Measurements from ENCODE around the gene RASD2. TPM values are rescaled to one million over a fixed set of nuclear protein-coding genes. Genes with fewer than 3 reads are reported as not detected.

The RASD2 gene
- total RNA-seq, 2 experiments from 2014 or later: 0.19 TPM; not detected in 1

DNA sequence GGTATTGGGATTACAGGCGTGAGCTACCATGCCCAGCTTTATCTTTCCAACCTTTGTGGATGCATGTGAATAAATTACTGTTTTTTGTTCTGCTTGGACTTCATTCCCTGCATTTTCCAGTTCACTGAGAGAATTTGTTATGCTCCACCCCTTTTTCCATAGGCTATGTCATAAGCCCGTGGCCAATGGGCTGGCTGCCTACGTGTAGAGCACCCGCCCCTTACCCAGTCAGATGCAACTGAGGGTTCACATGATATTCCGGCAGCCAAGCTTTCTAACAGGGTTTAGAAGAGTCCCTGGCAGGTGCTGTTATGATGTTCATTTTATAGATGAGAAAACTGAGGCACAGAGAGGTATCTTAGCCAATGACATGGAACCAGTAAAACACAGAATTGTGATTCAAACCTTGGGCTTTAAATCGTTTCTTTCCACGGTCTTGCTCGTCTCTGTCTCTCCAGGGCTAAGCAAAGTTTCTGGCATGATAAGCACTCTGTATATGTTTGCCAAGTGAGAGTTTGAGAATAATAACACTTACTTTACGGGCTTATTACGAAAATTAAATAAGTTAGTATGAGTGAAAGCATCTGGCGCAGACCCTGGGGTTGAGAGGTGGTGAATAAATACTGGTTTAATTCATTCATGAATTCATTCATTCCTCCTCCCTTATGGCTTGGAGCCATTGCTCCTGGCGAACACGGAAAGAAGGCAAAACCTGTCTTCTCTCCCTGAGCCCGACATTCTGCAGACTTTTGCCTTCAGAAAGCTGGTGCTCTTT is 42.4 kb upstream of the RASD2 start:
- Histone ChIP-seq H3K4me3 (ENCODE audit: low read depth, low read length, poor library complexity, severe bottlenecking) (no peak overlapping the region), H3K9me2 (ENCODE audit: insufficient read depth, low read length) (no peaks in the 10 kb centered on the region), H3K4me1 (ENCODE audit: insufficient read depth, low read length, poor library complexity, severe bottlenecking) (no peaks in the 10 kb centered on the region), H2AFZ (ENCODE audit: low read length) (no peak overlapping the region), H3K27ac (ENCODE audit: low read depth, low read length, poor library complexity, severe bottlenecking) (no peak overlapping the region), H3K9me3 (ENCODE audit: low read length) (no peaks in the 10 kb centered on the region), H3K79me2 (ENCODE audit: insufficient read depth, low read depth, low read length) (no peaks in the 10 kb centered on the region), H3K36me3 (ENCODE audit: insufficient read depth, low read length) (no peaks in the 10 kb centered on the region), H3K4me2 (ENCODE audit: low read length) (no peak overlapping the region), H4K20me1 (ENCODE audit: insufficient read depth, low read length) (no peaks in the 10 kb centered on the region)
- CTCF ChIA-PET (ENCODE audit: unreplicated experiment): no interaction called here
- BruUV-seq (replicated peaks): no TSS peak
- DNase-seq (ENCODE audit: low spot score): no peak
- TF ChIP-seq, protein P1, sequence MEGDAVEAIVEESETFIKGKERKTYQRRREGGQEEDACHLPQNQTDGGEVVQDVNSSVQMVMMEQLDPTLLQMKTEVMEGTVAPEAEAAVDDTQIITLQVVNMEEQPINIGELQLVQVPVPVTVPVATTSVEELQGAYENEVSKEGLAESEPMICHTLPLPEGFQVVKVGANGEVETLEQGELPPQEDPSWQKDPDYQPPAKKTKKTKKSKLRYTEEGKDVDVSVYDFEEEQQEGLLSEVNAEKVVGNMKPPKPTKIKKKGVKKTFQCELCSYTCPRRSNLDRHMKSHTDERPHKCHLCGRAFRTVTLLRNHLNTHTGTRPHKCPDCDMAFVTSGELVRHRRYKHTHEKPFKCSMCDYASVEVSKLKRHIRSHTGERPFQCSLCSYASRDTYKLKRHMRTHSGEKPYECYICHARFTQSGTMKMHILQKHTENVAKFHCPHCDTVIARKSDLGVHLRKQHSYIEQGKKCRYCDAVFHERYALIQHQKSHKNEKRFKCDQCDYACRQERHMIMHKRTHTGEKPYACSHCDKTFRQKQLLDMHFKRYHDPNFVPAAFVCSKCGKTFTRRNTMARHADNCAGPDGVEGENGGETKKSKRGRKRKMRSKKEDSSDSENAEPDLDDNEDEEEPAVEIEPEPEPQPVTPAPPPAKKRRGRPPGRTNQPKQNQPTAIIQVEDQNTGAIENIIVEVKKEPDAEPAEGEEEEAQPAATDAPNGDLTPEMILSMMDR (conservative IDR thresholded peaks at IDR 0.05; ENCODE audit: low read length): no peak
- TF ChIP-seq EZH2phosphoT487 (IDR thresholded peaks at IDR 0.05; ENCODE audit: borderline replicate concordance, low read depth, low read length): no peak
- intact Hi-C loops (cut with micrococcal nuclease; ENCODE audit: unreplicated experiment): no loop called here
- POLR2A ChIA-PET: no interaction called here

DNA sequence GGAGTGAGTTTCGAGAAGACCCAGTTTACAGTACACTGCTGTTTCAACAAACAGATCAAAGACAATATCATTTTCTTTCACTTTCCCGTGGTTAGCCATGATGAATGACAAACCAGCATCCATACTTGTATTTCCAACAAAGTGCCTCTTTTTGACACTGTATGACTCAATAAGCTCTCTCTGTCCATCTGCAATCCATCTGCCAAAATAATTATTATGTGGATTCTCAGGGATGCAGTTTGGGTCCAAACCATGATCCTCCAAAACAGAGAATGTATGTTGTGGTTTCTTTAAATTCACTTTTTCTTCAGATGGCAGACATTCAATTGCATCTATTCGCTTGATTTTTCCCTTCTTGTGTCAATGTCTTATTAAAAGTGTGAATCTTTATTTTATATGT is 37.8 kb upstream of the RASD2 start:
- Histone ChIP-seq H3K4me2 (ENCODE audit: low read length) (no peak overlapping the region), H2AFZ (ENCODE audit: low read length) (no peak overlapping the region), H3K4me1 (ENCODE audit: insufficient read depth, low read length, poor library complexity, severe bottlenecking) (peaks cover 22% of the 10 kb centered on the region), H4K20me1 (ENCODE audit: insufficient read depth, low read length) (no peaks in the 10 kb centered on the region), H3K36me3 (ENCODE audit: insufficient read depth, low read length) (no peaks in the 10 kb centered on the region), H3K4me3 (ENCODE audit: low read depth, low read length, poor library complexity, severe bottlenecking) (no peak overlapping the region), H3K9me3 (ENCODE audit: low read length) (no peaks in the 10 kb centered on the region), H3K9me2 (ENCODE audit: insufficient read depth, low read length) (no peaks in the 10 kb centered on the region), H3K79me2 (ENCODE audit: insufficient read depth, low read depth, low read length) (no peaks in the 10 kb centered on the region), H3K27ac (ENCODE audit: low read depth, low read length, poor library complexity, severe bottlenecking) (no peak overlapping the region)
- ChIA-PET CTCF (ENCODE audit: unreplicated experiment) (no interaction called here), POLR2A (interaction anchor here (1.1 kb wide), 1 partner anchor 9 kb away, joined by 3 read pairs; no protein-coding TSS in a partner anchor)
- TF ChIP-seq EZH2phosphoT487 (IDR thresholded peaks at IDR 0.05; ENCODE audit: borderline replicate concordance, low read depth, low read length): no peak
- TF ChIP-seq, protein P1 (conservative IDR thresholded peaks at IDR 0.05; ENCODE audit: low read length): no peak
- DNase-seq (ENCODE audit: low spot score): no peak
- no TSS peak for BruUV-seq (replicated peaks)
- intact Hi-C loops (cut with micrococcal nuclease; ENCODE audit: unreplicated experiment): no loop called here

Data from OCI-LY7 (cell line).